Measurements from ENCODE around the gene PFN3.

GRCh38 chr5:177351392-177352329, 48.8 kb downstream of the PFN3 start, which contains the start of gene LMAN2:
- no peak for TF ChIP-seq CTCF (conservative IDR thresholded peaks at IDR 0.05; ENCODE audit: low read depth, low read length)
- peak; percentile 86 for TF ChIP-seq POLR2A (IDR thresholded peaks at IDR 0.05; ENCODE audit: low read depth, low read length)
- TF ChIP-seq MXI1 (IDR thresholded peaks at IDR 0.05; ENCODE audit: borderline replicate concordance, low read depth, low read length), result no peak
- no peak for TF ChIP-seq RCOR1 (IDR thresholded peaks at IDR 0.05; ENCODE audit: insufficient replicate concordance, low read length)
- TF ChIP-seq CHD1 (IDR thresholded peaks at IDR 0.05; ENCODE audit: low read depth, low read length), result peak; percentile 71; the same call in 1 of the 2 replicates
- TF ChIP-seq MAZ (IDR thresholded peaks at IDR 0.05; ENCODE audit: borderline replicate concordance, low read depth, low read length), result no peak; the same call in 1 of the 2 replicates
- TF ChIP-seq USF2 (IDR thresholded peaks at IDR 0.05; ENCODE audit: low read depth, low read length), result peak; percentile 36; the same call in 1 of the 2 replicates
- no peak; the same call in none of the 2 replicates for TF ChIP-seq FOS (IDR thresholded peaks at IDR 0.05; ENCODE audit: low read depth, low read length)
- TF ChIP-seq RAD21 (IDR thresholded peaks at IDR 0.05; ENCODE audit: low read length), result no peak

Data from IMR-90 (cell line).